Peyer's patch (tissue), 4 donors: Measurements from ENCODE around the gene LOXL3. TPM values are rescaled to one million over a fixed set of nuclear protein-coding genes. Genes with fewer than 3 reads are reported as not detected.
"Not testable (repeated sequence)": the region's sequence is repeated elsewhere in the genome, so short reads cannot be mapped to it uniquely, and the experiment has no call there.

Experiments used
- DNase-seq, 3 donors: peaks; one replicate each; pipeline ENCODE4 v3.0.0-alpha.2; 2017 to 2019
- H3K27ac ChIP-seq, 4 donors: fragments of 200-600 bp; sonication (generic); one replicate each; pipeline ENCODE4 v1.5.1; 2016 to 2019
- H3K27me3 ChIP-seq, 2 donors: fragments of 200-600 bp; sonication (generic); one replicate each; pipeline ENCODE4 v1.5.1; 2019
- H3K36me3 ChIP-seq, 3 donors: fragments of 200-600 bp; sonication (generic); one replicate each; pipeline ENCODE4 v1.5.1; 2016 to 2019
- H3K4me1 ChIP-seq, 4 donors: fragments of 200-600 bp; sonication (generic); one replicate each; pipeline ENCODE4 v1.5.1; 2016 to 2019
- H3K4me3 ChIP-seq, 4 donors: fragments of 200-600 bp; sonication (generic); 1 replicate in 3 of 4; 2 replicates in 1 of 4; pipeline ENCODE4 v1.5.1; 2016 to 2019; ENCODE audit warnings: mild to moderate bottlenecking in 1 of 4
- H3K9me3 ChIP-seq, 4 donors: fragments of 200-600 bp; sonication (generic); one replicate each; pipeline ENCODE4 v1.5.1; 2016 to 2019; ENCODE audit warnings: mild to moderate bottlenecking in 1 of 4
- POLR2A ChIP-seq, 2 donors: fragments of 450-650 bp; IDR thresholded peaks; one replicate each; pipeline ENCODE4 v1.5.1; 2017; ENCODE audit warnings: antibody characterized with exemption in 2 of 2, mild to moderate bottlenecking in 2 of 2, moderate library complexity in 2 of 2
- total RNA-seq, 4 donors: library from RNA; depleted of rRNA; stranded (reverse); fragments of >200 nt; gene quantifications; one replicate each; pipeline ENCODE4 v1.1.0, GENCODE V29; 2016
- TF ChIP-seq, protein P1 (sequence below), 6 experiments: fragments of 450-650 bp in 4 of 6; fragments of 200-600 bp in 2 of 6; sonication (generic) in 1 of 6; IDR thresholded peaks; one replicate each; pipeline ENCODE4 v1.5.1; 2017 to 2019; ENCODE audit warnings: antibody characterized with exemption in 6 of 6, mild to moderate bottlenecking in 3 of 6, moderate library complexity in 1 of 6

Gene LOXL3
- total RNA-seq, 4 donors from 2014 or later: 0.88 to 8.0 (median 4.8) TPM

DNA sequence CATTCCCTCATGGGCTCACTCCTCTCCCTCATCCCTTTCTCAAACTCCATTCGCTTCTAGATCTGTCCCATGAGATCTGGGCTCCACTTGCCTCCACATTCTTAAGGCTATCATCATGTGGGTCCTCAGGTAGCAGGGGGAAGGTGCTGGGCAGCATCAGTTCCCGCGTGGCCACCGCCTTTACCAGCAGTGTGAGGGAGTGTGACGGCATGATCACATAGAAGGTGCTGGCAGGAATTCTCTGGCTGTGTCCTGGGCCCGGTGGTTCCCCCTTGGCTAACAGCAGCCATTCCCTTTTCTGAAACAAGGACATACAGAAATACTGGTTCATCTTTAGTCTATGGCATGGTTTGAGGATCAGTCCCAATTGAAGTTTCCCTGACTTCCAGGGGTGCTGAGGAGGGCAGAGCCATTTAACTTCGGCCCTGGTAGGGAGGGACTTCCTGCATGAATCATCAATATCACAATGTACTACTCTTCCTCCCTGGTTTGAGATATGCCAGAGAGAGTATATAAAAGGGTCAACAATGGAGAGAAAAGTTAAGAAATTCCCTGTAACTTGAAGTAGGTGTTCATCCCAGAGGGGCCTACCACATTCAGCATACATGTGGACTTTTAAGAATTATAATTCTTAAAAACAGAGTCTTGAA is 8.5 kb upstream of the LOXL3 start:
- no peak overlapping the region for H3K27ac ChIP-seq
- no peak overlapping the region for H3K4me3 ChIP-seq
- no peaks in the 10 kb centered on the region for H3K36me3 ChIP-seq
- no peak for TF ChIP-seq POLR2A (IDR thresholded peaks at IDR 0.05)
- TF ChIP-seq, protein P1, sequence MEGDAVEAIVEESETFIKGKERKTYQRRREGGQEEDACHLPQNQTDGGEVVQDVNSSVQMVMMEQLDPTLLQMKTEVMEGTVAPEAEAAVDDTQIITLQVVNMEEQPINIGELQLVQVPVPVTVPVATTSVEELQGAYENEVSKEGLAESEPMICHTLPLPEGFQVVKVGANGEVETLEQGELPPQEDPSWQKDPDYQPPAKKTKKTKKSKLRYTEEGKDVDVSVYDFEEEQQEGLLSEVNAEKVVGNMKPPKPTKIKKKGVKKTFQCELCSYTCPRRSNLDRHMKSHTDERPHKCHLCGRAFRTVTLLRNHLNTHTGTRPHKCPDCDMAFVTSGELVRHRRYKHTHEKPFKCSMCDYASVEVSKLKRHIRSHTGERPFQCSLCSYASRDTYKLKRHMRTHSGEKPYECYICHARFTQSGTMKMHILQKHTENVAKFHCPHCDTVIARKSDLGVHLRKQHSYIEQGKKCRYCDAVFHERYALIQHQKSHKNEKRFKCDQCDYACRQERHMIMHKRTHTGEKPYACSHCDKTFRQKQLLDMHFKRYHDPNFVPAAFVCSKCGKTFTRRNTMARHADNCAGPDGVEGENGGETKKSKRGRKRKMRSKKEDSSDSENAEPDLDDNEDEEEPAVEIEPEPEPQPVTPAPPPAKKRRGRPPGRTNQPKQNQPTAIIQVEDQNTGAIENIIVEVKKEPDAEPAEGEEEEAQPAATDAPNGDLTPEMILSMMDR (IDR thresholded peaks at IDR 0.05): no peak
- no peaks in the 10 kb centered on the region for H3K9me3 ChIP-seq
- no peaks in the 10 kb centered on the region for H3K4me1 ChIP-seq
- DNase-seq: no peak
- H3K27me3 ChIP-seq: no peaks in the 10 kb centered on the region

DNA sequence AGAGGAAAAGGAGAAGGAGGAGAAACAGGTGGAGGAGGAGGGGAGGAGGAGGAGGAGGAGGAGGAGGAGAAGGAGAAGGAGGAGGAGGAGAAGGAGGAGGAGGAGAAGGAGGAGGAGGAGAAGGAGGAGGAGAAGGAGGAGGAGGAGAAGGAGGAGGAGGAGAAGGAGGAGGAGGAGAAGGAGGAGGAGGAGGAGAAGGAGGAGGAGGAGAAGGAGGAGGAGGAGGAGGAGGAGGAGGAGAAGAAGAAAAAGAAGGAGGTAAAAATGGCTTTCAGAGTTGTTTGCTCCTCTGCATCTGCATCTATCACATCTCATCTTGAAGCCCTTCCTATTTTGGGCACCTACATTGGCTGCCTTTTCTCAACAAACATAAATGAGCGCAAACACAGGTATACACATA is 7.3 kb upstream of the LOXL3 start:
- not testable (repeated sequence) for H3K27ac ChIP-seq, DNase-seq, H3K27me3 ChIP-seq

DNA sequence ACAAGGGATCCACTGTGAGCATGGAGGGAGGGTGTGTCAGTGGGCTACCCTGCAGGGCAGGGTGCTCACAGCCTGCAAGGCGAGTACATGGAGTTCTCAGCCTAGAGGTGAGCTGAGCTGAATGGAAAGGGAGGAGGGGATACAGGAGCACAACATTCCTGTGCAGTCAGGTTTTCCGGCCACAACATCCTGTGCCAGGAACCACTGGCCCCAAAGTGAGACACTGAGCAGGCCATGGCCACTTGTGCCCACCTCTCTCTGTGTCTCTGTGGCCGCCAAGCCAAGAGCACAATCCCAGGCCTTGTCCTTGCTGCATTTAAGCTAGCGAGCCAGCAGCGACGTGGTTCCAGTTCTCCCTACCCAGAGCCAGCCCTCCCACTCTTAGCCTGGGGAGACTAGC is 6.8 kb upstream of the LOXL3 start:
- H3K9me3 ChIP-seq: no peaks in the 10 kb centered on the region
- no peaks in the 10 kb centered on the region for H3K27me3 ChIP-seq
- TF ChIP-seq POLR2A (IDR thresholded peaks at IDR 0.05): no peak
- TF ChIP-seq, protein P1 (IDR thresholded peaks at IDR 0.05): no peak
- peaks cover 0 to 7% (median 0%) of the 10 kb centered on the region in 3 donors for H3K36me3 ChIP-seq
- H3K4me3 ChIP-seq: no peak overlapping the region
- H3K4me1 ChIP-seq: peaks cover 0 to 3% (median 0%) of the 10 kb centered on the region in 4 donors
- no peak for DNase-seq
- no peak overlapping the region for H3K27ac ChIP-seq

More for the DNA sequence above, 7.3 kb upstream of the LOXL3 start:
- not testable (repeated sequence) for H3K4me1 ChIP-seq, H3K36me3 ChIP-seq, H3K9me3 ChIP-seq, H3K4me3 ChIP-seq

DNA sequence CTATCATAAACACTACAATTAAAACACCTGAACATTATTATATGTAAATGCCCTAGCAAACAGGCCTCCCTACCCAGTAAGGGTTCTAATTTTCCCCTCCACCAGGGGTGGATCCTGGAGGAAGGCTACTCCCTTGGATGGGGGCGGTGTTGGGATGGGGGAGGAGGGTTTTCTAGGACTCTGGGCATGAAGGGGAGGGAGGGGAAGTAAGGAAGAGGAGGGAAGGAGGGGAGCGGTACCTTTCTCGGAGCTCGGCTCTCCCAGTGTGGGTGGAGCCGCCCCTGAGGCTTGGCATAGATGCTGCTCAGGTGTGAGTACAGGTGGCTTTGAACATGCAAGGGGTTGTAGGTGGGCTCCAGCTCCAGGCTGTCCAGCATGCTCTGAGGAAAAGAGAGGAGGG is 6.2 kb upstream of the LOXL3 start:
- Histone ChIP-seq H3K4me3 (no peak overlapping the region), H3K4me1 (peaks cover 0 to 9% (median 4%) of the 10 kb centered on the region in 4 donors), H3K27me3 (no peaks in the 10 kb centered on the region), H3K9me3 (no peaks in the 10 kb centered on the region), H3K36me3 (peaks cover 0 to 7% (median 0%) of the 10 kb centered on the region in 3 donors), H3K27ac (no peak overlapping the region)
- TF ChIP-seq POLR2A (IDR thresholded peaks at IDR 0.05): no peak
- TF ChIP-seq, protein P1 (IDR thresholded peaks at IDR 0.05): no peak
- no peak for DNase-seq

DNA sequence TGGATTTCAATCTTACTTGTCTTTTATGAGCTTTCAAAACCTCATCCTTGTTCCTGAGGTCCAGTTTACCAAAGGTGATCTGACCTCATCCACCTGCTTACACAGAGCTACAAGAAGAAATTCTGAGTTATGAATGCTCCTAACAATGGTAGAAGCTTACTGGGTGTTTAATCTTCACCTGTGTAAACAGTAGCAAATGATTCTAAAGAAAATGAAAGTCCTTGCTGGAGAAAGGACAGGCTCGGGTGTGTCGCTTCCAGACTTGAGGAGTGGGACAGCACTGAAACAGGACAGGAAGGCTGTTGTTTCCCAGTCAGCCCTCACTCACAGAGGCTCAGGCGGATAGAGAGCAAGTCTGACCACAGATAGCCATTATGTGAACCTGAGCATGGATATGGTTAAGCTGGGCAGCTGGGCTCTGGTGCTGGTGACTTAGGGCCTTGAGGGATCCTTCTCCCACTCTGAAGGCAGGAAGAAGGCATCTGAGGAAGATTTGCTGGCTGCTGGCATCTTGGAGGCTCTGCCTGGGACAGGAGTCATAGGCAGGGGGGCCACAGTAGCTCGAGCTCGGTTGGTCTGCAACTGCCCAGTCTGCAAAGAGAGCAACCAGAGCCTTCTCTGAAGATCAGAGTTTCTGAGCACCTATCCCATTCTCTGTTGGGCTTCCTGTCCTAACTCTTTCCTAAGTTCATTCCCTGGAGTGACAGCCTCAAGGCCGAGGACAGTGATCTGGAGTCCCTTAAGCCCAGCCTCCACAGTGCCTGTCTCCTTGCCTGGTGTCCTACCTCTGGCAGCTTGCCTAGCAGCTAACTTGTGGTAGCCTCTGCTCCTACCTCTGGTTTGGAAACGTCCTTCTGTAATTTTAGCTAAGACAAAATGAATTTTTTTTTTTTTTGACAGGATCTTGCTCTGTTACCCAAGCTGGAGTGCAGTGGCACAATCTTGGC is 4.8 kb upstream of the LOXL3 start:
- Histone ChIP-seq H3K27ac (no peak overlapping the region), H3K9me3 (no peaks in the 10 kb centered on the region), H3K4me3 (no peak overlapping the region), H3K36me3 (peaks cover 0 to 7% (median 0%) of the 10 kb centered on the region in 3 donors), H3K27me3 (no peaks in the 10 kb centered on the region), H3K4me1 (peaks cover 0 to 14% (median 4%) of the 10 kb centered on the region in 4 donors)
- TF ChIP-seq, protein P1 (IDR thresholded peaks at IDR 0.05): no peak
- TF ChIP-seq POLR2A (IDR thresholded peaks at IDR 0.05): no peak
- no peak for DNase-seq

DNA sequence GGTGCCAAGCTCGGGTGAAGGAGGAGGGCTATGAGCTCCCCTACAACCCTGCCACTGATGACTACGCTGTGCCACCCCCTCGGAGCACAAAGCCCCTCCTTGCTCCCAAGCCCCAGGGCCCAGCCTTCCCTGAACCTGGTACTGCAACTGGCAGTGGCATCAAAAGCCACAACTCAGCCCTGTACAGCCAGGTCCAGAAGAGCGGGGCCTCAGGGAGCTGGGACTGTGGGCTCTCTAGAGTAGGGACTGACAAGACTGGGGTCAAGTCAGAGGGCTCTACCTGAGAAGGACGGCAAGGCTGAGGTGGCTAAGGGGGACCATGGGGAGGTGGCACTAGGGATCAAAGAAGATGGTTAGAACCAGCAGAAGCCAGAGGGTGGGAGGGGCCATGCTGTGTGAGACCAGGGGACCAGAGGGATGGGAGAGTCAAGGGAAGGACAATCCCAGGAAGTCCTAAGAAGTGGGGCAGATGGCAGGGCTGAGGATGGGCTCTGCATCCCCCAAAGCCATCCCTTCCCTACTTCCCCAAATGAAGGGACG is 3.2 kb upstream of the LOXL3 start:
- H3K4me1 ChIP-seq: peaks cover 0 to 18% (median 4%) of the 10 kb centered on the region in 4 donors
- H3K4me3 ChIP-seq: no peak overlapping the region
- H3K27me3 ChIP-seq: no peaks in the 10 kb centered on the region
- no peak overlapping the region for H3K27ac ChIP-seq
- DNase-seq: no peak
- no peaks in the 10 kb centered on the region for H3K9me3 ChIP-seq
- TF ChIP-seq, protein P1 (IDR thresholded peaks at IDR 0.05): no peak
- TF ChIP-seq POLR2A (IDR thresholded peaks at IDR 0.05): no peak
- H3K36me3 ChIP-seq: peaks cover 0 to 7% (median 0%) of the 10 kb centered on the region in 3 donors
